ENCODE results near the gene CST5. TPM values are rescaled to one million over a fixed set of nuclear protein-coding genes. Genes with fewer than 3 reads are reported as not detected.
A peak's percentile ranks its signal among the peaks of the same experiment; 100 is the strongest.

Gene CST5
- total and polyA plus RNA-seq, 3 experiments from 2014 or later: not detected

DNA sequence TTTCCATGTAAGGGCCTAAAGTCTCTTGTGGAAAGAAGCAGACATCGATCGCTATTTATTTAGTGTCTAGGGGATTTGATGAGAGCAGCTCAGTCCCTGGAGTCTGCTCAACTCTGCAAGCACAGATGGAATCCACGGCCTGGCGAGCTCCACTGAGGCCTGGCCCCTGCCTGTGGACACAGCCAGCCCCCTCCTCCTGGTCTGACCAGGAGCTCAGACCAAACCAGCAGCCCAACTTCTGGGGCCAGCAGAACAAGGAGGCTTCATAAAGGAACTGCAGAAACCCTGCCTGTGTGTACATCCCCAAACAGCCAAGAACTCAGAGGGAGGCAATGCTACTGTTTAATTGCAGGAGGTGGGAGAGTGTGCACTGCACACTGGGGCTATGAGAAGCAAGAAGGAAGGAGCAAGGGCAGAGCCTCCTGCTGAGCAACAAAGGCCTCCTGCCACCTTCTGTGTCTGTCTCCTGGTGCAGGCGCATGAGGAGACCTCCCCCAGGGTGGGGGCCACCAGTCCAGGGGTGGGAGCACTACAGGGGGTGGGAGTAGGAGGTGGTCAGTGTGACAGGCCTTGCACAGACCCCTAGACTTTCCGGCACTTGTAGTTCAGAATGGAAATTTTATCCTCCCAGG, 3.8 kb downstream of the CST5 start:
- ChIA-PET CTCF (no interaction called here), POLR2A (no interaction called here)
- H3K36me3 ChIP-seq (ENCODE audit: insufficient read depth, low read length): no peaks in the 10 kb centered on the region
- H3K4me1 ChIP-seq (ENCODE audit: insufficient read depth, low read length): no peaks in the 10 kb centered on the region
- no peaks in the 10 kb centered on the region for H3K36me3 Mint-ChIP-seq
- H3K4me3 Mint-ChIP-seq: no peak overlapping the region
- peak overlapping the region in 1 of 8 donors; percentile 29 for H3K27ac Mint-ChIP-seq
- DNase-seq: no peak
- H3K9me3 ChIP-seq (ENCODE audit: low read length): no peaks in the 10 kb centered on the region
- H3K27ac ChIP-seq (ENCODE audit: low read depth, low read length): no peak overlapping the region
- no peaks in the 10 kb centered on the region for H3K9me3 Mint-ChIP-seq
- peaks cover 0 to 2% (median 0%) of the 10 kb centered on the region in 3 donors for H3K4me1 Mint-ChIP-seq
- H3K4me3 ChIP-seq (ENCODE audit: low read length): no peak overlapping the region
- H3K27me3 ChIP-seq (ENCODE audit: insufficient read depth, low read length, poor library complexity, severe bottlenecking): no peaks in the 10 kb centered on the region
- peaks cover 11 to 46% of the 10 kb centered on the region in 2 donors for H3K27me3 Mint-ChIP-seq

DNA sequence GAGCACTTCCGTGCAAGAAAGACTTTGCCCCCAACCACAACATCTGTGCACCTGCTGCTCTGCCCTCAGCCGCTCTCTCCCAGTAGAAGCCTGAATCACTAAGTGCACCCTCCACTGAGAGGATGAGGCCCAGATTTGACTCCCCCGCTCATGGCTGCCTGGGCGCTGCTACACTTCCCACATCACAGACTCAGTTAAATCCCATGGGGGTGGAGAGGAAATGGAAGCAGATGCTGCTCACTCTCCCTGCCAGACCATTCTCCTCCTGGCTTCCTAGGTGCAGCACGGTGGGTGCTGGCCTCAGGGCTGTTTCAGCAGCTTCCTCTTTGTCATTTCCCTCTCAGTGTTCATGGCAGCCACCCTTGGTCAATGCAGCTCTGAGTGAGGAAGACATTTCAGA, 4.8 kb downstream of the CST5 start:
- H3K9me3 Mint-ChIP-seq: no peaks in the 10 kb centered on the region
- ChIA-PET POLR2A (no interaction called here), CTCF (no interaction called here)
- Histone ChIP-seq H3K9me3 (ENCODE audit: low read length) (no peaks in the 10 kb centered on the region), H3K4me1 (ENCODE audit: insufficient read depth, low read length) (no peaks in the 10 kb centered on the region), H3K4me3 (ENCODE audit: low read length) (no peak overlapping the region), H3K36me3 (ENCODE audit: insufficient read depth, low read length) (no peaks in the 10 kb centered on the region), H3K27me3 (ENCODE audit: insufficient read depth, low read length, poor library complexity, severe bottlenecking) (no peaks in the 10 kb centered on the region), H3K27ac (ENCODE audit: low read depth, low read length) (no peak overlapping the region)
- H3K27me3 Mint-ChIP-seq: peaks cover 9 to 49% of the 10 kb centered on the region in 2 donors
- DNase-seq: no peak
- peaks cover 0 to 2% (median 0%) of the 10 kb centered on the region in 3 donors for H3K4me1 Mint-ChIP-seq
- no peak overlapping the region for H3K27ac Mint-ChIP-seq
- H3K36me3 Mint-ChIP-seq: no peaks in the 10 kb centered on the region
- no peak overlapping the region for H3K4me3 Mint-ChIP-seq

DNA sequence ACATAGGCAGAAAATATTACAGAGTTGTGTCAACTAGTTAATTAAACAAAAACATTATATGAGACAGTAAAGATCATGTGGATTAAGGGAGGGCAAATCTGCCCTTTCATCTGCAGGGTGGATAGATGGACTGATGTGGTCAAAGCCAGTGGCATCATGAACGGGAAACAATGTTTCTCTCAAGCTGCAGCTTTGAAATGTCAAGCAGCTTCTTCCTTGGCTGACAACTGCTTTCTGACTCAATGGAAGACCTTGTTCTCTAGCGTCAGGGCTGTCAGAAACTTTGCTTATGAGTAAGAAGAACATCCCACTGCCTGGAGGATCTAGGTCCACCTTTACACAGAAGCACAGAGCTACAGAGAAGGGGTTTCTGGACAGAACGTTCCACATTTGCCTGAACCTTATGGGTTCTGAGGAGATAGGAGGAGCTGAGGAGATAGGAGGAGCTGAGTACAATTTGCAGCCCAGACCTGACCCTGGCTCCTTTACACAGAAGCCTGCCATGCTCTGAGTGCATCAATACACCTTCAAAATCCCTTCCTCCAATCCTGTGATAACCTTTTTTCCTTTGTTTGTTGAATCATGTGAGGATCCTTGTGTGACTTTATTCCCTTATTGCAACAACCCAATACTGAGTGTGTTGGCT, 6.1 kb downstream of the CST5 start:
- H3K36me3 Mint-ChIP-seq: no peaks in the 10 kb centered on the region
- H3K4me3 Mint-ChIP-seq: no peak overlapping the region
- no peaks in the 10 kb centered on the region for H3K9me3 ChIP-seq (ENCODE audit: low read length)
- H3K4me3 ChIP-seq (ENCODE audit: low read length): no peak overlapping the region
- H3K27me3 Mint-ChIP-seq: peaks cover 15 to 61% of the 10 kb centered on the region in 2 donors
- no peaks in the 10 kb centered on the region for H3K27me3 ChIP-seq (ENCODE audit: insufficient read depth, low read length, poor library complexity, severe bottlenecking)
- H3K36me3 ChIP-seq (ENCODE audit: insufficient read depth, low read length): no peaks in the 10 kb centered on the region
- no peak overlapping the region for H3K27ac Mint-ChIP-seq
- CTCF ChIA-PET: no interaction called here
- no peaks in the 10 kb centered on the region for H3K4me1 ChIP-seq (ENCODE audit: insufficient read depth, low read length)
- peaks cover 0 to 2% (median 0%) of the 10 kb centered on the region in 3 donors for H3K4me1 Mint-ChIP-seq
- no peak overlapping the region for H3K27ac ChIP-seq (ENCODE audit: low read depth, low read length)
- POLR2A ChIA-PET: no interaction called here
- DNase-seq: peak in 1 of 5 donors; percentile 44
- no peaks in the 10 kb centered on the region for H3K9me3 Mint-ChIP-seq

DNA sequence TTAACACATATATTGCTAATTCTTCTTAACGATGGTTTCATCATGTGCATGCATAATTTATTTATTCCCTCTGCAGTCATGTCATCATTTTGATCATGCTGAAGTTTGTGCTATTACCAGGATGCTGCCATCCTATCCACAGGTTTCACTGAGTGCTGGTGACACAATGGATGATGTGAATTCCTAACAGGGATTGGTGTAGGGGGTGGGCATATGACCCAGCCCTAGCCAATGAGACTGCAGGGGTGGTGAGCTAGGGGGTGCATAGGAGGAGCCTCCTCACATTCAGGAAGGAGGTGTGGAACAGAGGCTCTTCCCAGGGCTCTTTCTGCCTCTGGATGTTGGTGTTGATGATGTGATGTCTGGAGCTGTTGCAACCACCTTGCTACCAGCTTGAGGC, 7.5 kb downstream of the CST5 start:
- H3K27ac ChIP-seq (ENCODE audit: low read depth, low read length): no peak overlapping the region
- peaks cover 16 to 66% of the 10 kb centered on the region in 2 donors for H3K27me3 Mint-ChIP-seq
- H3K36me3 ChIP-seq (ENCODE audit: insufficient read depth, low read length): no peaks in the 10 kb centered on the region
- H3K9me3 ChIP-seq (ENCODE audit: low read length): no peaks in the 10 kb centered on the region
- peaks cover 0 to 2% (median 2%) of the 10 kb centered on the region in 3 donors for H3K4me1 Mint-ChIP-seq
- no peaks in the 10 kb centered on the region for H3K36me3 Mint-ChIP-seq
- H3K27me3 ChIP-seq (ENCODE audit: insufficient read depth, low read length, poor library complexity, severe bottlenecking): no peaks in the 10 kb centered on the region
- no peak overlapping the region for H3K27ac Mint-ChIP-seq
- ChIA-PET CTCF (no interaction called here), POLR2A (no interaction called here)
- H3K4me1 ChIP-seq (ENCODE audit: insufficient read depth, low read length): no peaks in the 10 kb centered on the region
- no peaks in the 10 kb centered on the region for H3K9me3 Mint-ChIP-seq
- no peak overlapping the region for H3K4me3 ChIP-seq (ENCODE audit: low read length)
- DNase-seq: no peak
- no peak overlapping the region for H3K4me3 Mint-ChIP-seq

DNA sequence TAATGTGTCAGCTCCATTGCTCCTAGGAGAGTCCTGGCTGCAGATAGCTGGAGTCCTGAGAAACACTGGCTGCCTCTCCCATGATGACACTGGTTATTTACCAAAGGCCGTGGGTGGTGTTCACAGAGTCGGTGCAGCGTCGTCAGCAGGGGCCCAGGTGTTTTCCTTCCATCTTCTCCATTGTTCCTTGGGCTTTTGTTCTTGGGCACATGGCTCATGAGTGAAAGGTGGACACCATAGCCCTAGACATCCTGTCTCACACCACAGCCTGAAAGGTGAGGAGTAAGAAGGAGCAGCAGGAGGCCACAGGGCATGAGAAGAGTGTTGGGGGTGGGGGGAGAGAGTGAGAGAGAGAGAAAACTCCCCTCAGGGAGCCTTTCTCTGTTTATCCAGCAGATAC, 9.1 kb downstream of the CST5 start:
- H3K27ac Mint-ChIP-seq: no peak overlapping the region
- H3K9me3 Mint-ChIP-seq: no peaks in the 10 kb centered on the region
- no peaks in the 10 kb centered on the region for H3K9me3 ChIP-seq (ENCODE audit: low read length)
- no peak overlapping the region for H3K4me3 ChIP-seq (ENCODE audit: low read length)
- DNase-seq: no peak
- ChIA-PET CTCF (no interaction called here), POLR2A (no interaction called here)
- H3K36me3 Mint-ChIP-seq: no peaks in the 10 kb centered on the region
- H3K36me3 ChIP-seq (ENCODE audit: insufficient read depth, low read length): no peaks in the 10 kb centered on the region
- H3K27me3 ChIP-seq (ENCODE audit: insufficient read depth, low read length, poor library complexity, severe bottlenecking): no peaks in the 10 kb centered on the region
- no peak overlapping the region for H3K27ac ChIP-seq (ENCODE audit: low read depth, low read length)
- peaks cover 17 to 69% of the 10 kb centered on the region in 2 donors for H3K27me3 Mint-ChIP-seq
- H3K4me3 Mint-ChIP-seq: no peak overlapping the region
- H3K4me1 ChIP-seq (ENCODE audit: insufficient read depth, low read length): no peaks in the 10 kb centered on the region
- peaks cover 0 to 3% (median 2%) of the 10 kb centered on the region in 3 donors for H3K4me1 Mint-ChIP-seq

DNA sequence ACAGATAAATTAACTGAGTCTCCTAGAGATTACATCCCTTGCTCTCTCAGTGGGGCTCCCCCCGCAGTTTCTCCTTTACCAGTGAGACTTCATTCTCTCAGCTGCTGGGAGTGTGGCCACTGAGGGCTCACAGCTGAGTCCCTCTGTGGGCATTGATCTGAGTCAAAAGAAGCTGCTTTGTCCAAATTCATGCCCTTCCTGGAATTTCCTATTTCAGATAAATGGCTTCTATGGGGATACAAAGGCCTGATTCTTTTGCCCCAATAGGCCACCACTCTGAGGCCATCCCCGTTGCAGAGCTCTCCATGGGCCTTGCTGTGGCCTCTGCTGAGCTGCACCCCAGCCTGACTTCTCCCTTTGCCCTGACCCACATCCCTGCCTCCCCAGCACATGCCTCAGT, 10.0 kb downstream of the CST5 start:
- no peaks in the 10 kb centered on the region for H3K9me3 ChIP-seq (ENCODE audit: low read length)
- no peak overlapping the region for H3K4me3 ChIP-seq (ENCODE audit: low read length)
- no peak for DNase-seq
- no peak overlapping the region for H3K27ac ChIP-seq (ENCODE audit: low read depth, low read length)
- H3K36me3 ChIP-seq (ENCODE audit: insufficient read depth, low read length): no peaks in the 10 kb centered on the region
- Mint-ChIP-seq H3K9me3 (no peaks in the 10 kb centered on the region), H3K27me3 (peaks cover 17 to 65% of the 10 kb centered on the region in 2 donors), H3K4me1 (peaks cover 0 to 3% (median 0%) of the 10 kb centered on the region in 3 donors), H3K27ac (no peak overlapping the region), H3K4me3 (no peak overlapping the region), H3K36me3 (no peaks in the 10 kb centered on the region)
- ChIA-PET POLR2A (no interaction called here), CTCF (no interaction called here)
- no peaks in the 10 kb centered on the region for H3K4me1 ChIP-seq (ENCODE audit: insufficient read depth, low read length)
- H3K27me3 ChIP-seq (ENCODE audit: insufficient read depth, low read length, poor library complexity, severe bottlenecking): no peaks in the 10 kb centered on the region

DNA sequence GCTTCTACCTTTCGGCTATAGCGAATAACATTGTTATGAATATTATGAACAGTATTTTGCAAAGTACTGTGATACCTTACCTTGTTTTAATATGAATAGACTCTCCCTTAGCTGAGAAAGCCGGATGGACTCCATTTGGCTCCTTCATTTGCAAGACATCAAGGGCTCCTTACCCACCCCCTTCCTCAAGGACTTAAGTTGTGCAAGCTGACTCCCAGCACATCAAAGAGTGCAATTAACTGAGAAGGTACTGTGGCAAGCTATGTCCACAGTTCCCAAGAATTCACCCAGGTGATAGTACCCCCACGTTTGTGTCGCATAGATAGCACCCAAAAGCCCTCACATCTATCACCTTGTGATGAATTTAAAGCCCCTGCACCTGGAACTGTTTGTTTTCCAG, 11.2 kb downstream of the CST5 start:
- Mint-ChIP-seq H3K9me3 (no peaks in the 10 kb centered on the region), H3K4me3 (no peak overlapping the region), H3K27me3 (peaks cover 17 to 66% of the 10 kb centered on the region in 2 donors), H3K4me1 (peaks cover 0 to 3% (median 0%) of the 10 kb centered on the region in 3 donors), H3K27ac (peak overlapping the region in 1 of 8 donors; percentile 2), H3K36me3 (no peaks in the 10 kb centered on the region)
- Histone ChIP-seq H3K36me3 (ENCODE audit: insufficient read depth, low read length) (no peaks in the 10 kb centered on the region), H3K9me3 (ENCODE audit: low read length) (no peaks in the 10 kb centered on the region), H3K4me1 (ENCODE audit: insufficient read depth, low read length) (no peaks in the 10 kb centered on the region), H3K4me3 (ENCODE audit: low read length) (no peak overlapping the region), H3K27ac (ENCODE audit: low read depth, low read length) (no peak overlapping the region), H3K27me3 (ENCODE audit: insufficient read depth, low read length, poor library complexity, severe bottlenecking) (no peaks in the 10 kb centered on the region)
- ChIA-PET POLR2A (no interaction called here), CTCF (no interaction called here)
- DNase-seq: no peak

DNA sequence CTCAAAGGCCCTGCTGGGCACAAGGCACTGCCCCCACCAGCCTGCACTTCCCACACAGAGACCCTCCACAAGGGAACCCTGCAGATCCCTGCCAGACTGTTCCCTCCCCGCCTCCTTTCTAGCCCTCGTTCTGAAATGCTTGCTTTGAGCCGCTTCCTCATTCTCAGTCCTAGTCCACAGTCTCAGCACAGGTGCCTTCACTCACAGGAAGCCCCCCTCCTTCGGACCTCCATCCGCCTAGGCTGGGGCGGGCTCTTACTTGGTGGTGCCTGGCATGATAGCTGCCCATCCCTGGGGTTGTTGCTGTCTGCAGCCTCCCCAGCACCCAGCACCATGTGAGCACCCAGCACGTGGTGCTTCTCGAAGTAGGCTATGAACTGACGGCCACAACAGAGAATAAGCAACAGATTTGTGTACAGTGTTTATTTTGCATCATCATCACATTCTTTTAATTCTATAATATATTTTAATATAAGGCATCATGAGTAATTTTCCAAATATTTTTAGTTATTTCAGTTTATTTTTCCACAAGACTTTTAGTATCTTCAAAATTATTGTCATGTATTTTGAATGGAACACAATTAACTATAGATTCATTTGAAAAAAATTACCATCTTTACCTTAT, 12.3 kb downstream of the CST5 start:
- Mint-ChIP-seq H3K27me3 (peaks cover 17 to 58% of the 10 kb centered on the region in 2 donors), H3K36me3 (no peaks in the 10 kb centered on the region), H3K27ac (no peak overlapping the region), H3K4me3 (no peak overlapping the region), H3K9me3 (no peaks in the 10 kb centered on the region), H3K4me1 (peaks cover 0 to 3% (median 0%) of the 10 kb centered on the region in 3 donors)
- Histone ChIP-seq H3K36me3 (ENCODE audit: insufficient read depth, low read length) (no peaks in the 10 kb centered on the region), H3K4me1 (ENCODE audit: insufficient read depth, low read length) (no peaks in the 10 kb centered on the region), H3K9me3 (ENCODE audit: low read length) (no peaks in the 10 kb centered on the region), H3K4me3 (ENCODE audit: low read length) (no peak overlapping the region), H3K27ac (ENCODE audit: low read depth, low read length) (no peak overlapping the region), H3K27me3 (ENCODE audit: insufficient read depth, low read length, poor library complexity, severe bottlenecking) (no peaks in the 10 kb centered on the region)
- DNase-seq: no peak
- ChIA-PET POLR2A (no interaction called here), CTCF (no interaction called here)

Data from CD8-positive, alpha-beta memory T cell (primary cell).